Testis (tissue), 2 donors: ENCODE results near the gene IRF9.

ENCODE experiments used
- POLR2A ChIP-seq: fragments of 450-650 bp; IDR thresholded peaks from one replicate; pipeline ENCODE4 v1.6.1; 2017; ENCODE audit warnings: antibody characterized with exemption, mild to moderate bottlenecking, moderate library complexity
- TF ChIP-seq, protein P1 (sequence below), 3 experiments: fragments of 450-650 bp in 2 of 3; fragments of 200-600 bp in 1 of 3; sonication (generic) in 1 of 3; IDR thresholded peaks; one replicate each; pipeline ENCODE4 v1.5.1; 2016 to 2019; ENCODE audit warnings: antibody characterized with exemption in 3 of 3, mild to moderate bottlenecking in 2 of 3, moderate library complexity in 1 of 3

DNA sequence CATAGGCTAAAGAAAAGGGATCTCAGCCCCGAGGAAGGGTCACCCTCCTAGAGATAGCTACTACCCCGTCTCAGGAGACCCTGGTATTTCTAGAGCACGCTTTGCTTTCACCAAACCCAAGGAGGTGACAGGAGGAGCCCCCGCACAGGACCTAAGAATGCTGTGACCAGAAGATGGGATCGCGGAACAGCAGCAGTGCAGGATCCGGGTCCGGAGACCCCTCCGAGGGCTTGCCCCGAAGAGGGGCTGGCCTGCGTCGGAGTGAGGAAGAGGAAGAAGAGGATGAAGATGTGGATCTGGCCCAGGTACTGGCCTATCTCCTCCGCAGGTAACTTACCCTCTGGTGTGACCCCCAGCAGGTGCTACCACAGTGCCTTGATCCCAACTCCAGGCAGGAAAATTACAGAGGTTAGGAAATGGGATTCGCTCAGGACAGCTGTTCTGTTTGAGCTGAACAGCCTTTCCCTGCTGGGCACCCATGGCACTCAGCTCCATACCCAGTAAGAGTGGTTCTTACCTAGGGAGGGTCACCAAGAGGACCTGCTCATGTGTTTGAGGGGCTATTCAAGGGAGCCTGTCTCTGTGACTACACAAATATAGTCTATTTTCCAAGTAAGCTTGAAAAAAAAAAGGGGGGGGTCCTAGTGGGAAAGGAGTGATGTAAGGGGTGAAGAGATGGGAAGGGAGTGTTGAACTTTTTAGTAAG lies 45.5 kb upstream of the IRF9 start:
- TF ChIP-seq, protein P1, sequence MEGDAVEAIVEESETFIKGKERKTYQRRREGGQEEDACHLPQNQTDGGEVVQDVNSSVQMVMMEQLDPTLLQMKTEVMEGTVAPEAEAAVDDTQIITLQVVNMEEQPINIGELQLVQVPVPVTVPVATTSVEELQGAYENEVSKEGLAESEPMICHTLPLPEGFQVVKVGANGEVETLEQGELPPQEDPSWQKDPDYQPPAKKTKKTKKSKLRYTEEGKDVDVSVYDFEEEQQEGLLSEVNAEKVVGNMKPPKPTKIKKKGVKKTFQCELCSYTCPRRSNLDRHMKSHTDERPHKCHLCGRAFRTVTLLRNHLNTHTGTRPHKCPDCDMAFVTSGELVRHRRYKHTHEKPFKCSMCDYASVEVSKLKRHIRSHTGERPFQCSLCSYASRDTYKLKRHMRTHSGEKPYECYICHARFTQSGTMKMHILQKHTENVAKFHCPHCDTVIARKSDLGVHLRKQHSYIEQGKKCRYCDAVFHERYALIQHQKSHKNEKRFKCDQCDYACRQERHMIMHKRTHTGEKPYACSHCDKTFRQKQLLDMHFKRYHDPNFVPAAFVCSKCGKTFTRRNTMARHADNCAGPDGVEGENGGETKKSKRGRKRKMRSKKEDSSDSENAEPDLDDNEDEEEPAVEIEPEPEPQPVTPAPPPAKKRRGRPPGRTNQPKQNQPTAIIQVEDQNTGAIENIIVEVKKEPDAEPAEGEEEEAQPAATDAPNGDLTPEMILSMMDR (IDR thresholded peaks at IDR 0.05): no peak
- no peak for TF ChIP-seq POLR2A
